ENCODE data around the gene ZNF420. TPM values are rescaled to one million over a fixed set of nuclear protein-coding genes. Genes with fewer than 3 reads are reported as not detected.

The ZNF420 gene
- total RNA-seq, 3 donors from 2014 or later: 2.3 to 14.5 (median 6.9) TPM

DNA sequence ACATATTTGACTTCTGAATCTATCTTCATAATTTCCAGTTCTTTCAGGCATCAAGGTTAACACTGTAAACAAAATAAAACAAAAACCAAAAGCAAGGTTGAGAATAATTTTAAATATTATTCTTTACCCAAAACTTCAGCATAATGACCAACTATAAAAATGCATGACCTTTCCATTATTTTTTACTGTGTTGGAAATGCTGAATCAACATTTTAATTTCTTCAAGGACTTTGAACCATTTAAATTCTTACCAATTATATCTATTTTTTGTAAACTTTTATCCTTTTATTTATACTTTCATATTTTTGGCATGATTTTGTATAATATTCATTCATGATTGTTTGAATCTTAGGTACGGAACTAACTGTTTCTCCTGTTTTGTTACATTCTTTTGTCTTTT, 87.4 kb downstream of the ZNF420 start:
- Histone ChIP-seq H3K4me1 (ENCODE audit: low read depth) (no peaks in the 10 kb centered on the region), H3K36me3 (ENCODE audit: low read depth) (no peaks in the 10 kb centered on the region), H3K9me3 (peaks cover 93% of the 10 kb centered on the region), H3K4me3 (no peak overlapping the region)
- no peak for TF ChIP-seq CTCF (IDR thresholded peaks at IDR 0.05)
- ATAC-seq: no peak
- intact Hi-C loops (cut with DNase I, micrococcal nuclease): no loop called here
- DNase-seq: no peak

- Histone ChIP-seq H3K9me3 (peaks cover 24% of the 10 kb centered on the region), H3K4me1 (ENCODE audit: low read depth) (peaks cover 3% of the 10 kb centered on the region), H3K36me3 (ENCODE audit: low read depth) (peaks cover 3% of the 10 kb centered on the region), H3K4me3 (peak within 1 kb of the TSS; percentile 37)
- ATAC-seq (peak; percentile 100), DNase-seq (peak; percentile 91 to 94 (median 93))
- intact Hi-C loops (cut with DNase I, micrococcal nuclease): no loop called here
- TF ChIP-seq CTCF (IDR thresholded peaks at IDR 0.05): peak; percentile 38
Observed at GRCh38 chr19:37172368-37173366, 94.4 kb downstream of the ZNF420 start, which contains the start of gene ZNF585A. ZNF585A (minus strand) TSS chr19:37172695; CDS start chr19:37169910, 2,785 bp downstream.

Other genes with a start within 250 kb of the ZNF420 start
- 1 to 10 TPM; 3.4 to 8.8 (median 4.9) TPM for gene ZNF790, start 240.0 kb upstream of the ZNF420 start, total RNA-seq
- gene ZNF345, start 227.6 kb upstream of the ZNF420 start, total RNA-seq: 1 to 10 TPM; 3.4 to 7.8 (median 5.8) TPM
- gene ZNF829, start 162.1 kb upstream of the ZNF420 start, total RNA-seq: 1 to 10 TPM in 2 of 3 donors, under 1 TPM in 1; 0.99 to 3.3 (median 1.4) TPM
- 10 to 100 TPM in 1 of 3 donors, 1 to 10 TPM in 2; 3.8 to 14.2 (median 4.3) TPM for gene ZNF568, start 162.1 kb upstream of the ZNF420 start, total RNA-seq
- 10 to 100 TPM in 2 of 3 donors, 1 to 10 TPM in 1; 5.1 to 15.4 (median 10.1) TPM for gene ZNF585A, start 94.3 kb downstream of the ZNF420 start, total RNA-seq
- 10 to 100 TPM; 10.5 to 29.3 (median 21.8) TPM for gene ZNF585B, start 132.1 kb downstream of the ZNF420 start, total RNA-seq
- gene ZNF383, start 139.8 kb downstream of the ZNF420 start, total RNA-seq: 10 to 100 TPM in 1 of 3 donors, 1 to 10 TPM in 2; 4.9 to 16.0 (median 9.5) TPM

All from mucosa of descending colon (tissue), 3 donors.